Choroid plexus epithelial cell (primary cell): ENCODE results near the gene COL4A2.

Experiments used
- DNase-seq: peaks from one replicate; pipeline ENCODE4 v3.0.0-alpha.2; 2010; ENCODE audit warnings: low read depth
- H3K4me3 ChIP-seq: 2 replicates; pipeline ENCODE4 v1.5.1; 2011; ENCODE audit warnings: low read depth, mild to moderate bottlenecking, control low read depth, low read length, moderate library complexity
- TF ChIP-seq, protein P1 (sequence below): conservative IDR thresholded peaks from 2 replicates; pipeline ENCODE4 v1.5.1; 2011; ENCODE audit warnings: low read depth, mild to moderate bottlenecking, control low read depth, inconsistent platforms, low read length, moderate library complexity

The COL4A2 gene

DNA sequence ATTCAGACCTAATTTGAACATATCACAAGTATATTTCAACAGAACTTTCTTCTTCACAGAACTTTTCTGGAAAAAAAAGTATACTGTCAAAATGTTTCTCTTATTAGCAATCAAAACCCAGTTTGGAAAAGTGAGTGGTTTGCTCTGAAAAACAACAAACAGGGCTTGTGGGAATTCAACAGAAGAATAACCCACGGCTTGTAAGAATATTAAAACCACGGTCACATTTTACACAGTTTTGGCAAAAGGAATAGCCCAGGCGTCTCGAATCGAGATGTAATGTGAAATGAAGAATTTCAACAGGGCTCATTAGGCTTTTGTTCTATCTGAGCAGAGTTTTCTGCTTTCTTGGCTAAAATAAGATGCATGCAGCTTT, 70.7 kb downstream of the COL4A2 start:
- TF ChIP-seq, protein P1, sequence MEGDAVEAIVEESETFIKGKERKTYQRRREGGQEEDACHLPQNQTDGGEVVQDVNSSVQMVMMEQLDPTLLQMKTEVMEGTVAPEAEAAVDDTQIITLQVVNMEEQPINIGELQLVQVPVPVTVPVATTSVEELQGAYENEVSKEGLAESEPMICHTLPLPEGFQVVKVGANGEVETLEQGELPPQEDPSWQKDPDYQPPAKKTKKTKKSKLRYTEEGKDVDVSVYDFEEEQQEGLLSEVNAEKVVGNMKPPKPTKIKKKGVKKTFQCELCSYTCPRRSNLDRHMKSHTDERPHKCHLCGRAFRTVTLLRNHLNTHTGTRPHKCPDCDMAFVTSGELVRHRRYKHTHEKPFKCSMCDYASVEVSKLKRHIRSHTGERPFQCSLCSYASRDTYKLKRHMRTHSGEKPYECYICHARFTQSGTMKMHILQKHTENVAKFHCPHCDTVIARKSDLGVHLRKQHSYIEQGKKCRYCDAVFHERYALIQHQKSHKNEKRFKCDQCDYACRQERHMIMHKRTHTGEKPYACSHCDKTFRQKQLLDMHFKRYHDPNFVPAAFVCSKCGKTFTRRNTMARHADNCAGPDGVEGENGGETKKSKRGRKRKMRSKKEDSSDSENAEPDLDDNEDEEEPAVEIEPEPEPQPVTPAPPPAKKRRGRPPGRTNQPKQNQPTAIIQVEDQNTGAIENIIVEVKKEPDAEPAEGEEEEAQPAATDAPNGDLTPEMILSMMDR = no peak
- no peak for DNase-seq
- no peak overlapping the region for H3K4me3 ChIP-seq

DNA sequence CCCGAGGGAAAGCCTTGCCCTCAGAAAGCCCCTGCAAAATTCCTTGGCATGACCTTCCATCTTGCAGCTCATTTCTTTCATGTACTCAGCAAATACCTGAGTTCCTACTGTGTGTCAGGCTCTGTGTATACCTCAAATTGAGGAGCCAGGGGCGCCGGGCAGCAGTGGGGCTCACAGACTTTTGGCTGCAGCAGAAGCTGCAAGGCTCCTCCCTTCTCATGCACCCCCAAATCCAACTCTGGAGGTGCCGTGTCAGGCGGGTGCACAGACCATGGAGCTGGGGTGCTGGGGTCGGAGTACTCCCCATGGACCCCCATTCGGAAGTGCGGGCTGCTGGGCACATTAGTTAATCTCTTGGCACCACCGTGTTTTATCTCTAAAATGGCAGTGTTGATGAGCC, 72.3 kb downstream of the COL4A2 start:
- no peak overlapping the region for H3K4me3 ChIP-seq
- no peak for DNase-seq
- TF ChIP-seq, protein P1 = no peak

DNA sequence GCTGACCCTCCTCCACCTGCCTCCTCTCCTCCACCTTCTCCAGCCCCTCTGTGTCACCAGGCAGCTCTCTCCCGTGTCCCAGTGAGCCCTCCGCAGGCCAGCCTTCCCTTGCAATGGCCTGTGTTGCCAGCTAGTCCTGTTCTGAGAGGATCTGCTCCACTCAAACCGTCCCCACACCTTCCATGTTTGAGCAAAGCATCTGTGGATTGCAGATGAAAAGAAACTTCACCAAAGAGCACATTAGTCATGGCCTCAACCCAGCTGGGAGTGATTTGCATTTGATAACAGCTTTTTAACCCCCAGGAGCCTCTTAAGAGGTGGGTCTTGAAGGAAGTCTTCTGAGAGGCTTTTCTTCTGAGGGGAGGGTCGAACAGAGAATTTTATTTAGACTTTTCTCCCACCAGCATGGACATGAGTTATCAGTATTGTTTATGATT, 72.8 kb downstream of the COL4A2 start:
- H3K4me3 ChIP-seq = no peak overlapping the region
- TF ChIP-seq, protein P1 = peak; percentile 2
- peak; percentile 64 for DNase-seq

DNA sequence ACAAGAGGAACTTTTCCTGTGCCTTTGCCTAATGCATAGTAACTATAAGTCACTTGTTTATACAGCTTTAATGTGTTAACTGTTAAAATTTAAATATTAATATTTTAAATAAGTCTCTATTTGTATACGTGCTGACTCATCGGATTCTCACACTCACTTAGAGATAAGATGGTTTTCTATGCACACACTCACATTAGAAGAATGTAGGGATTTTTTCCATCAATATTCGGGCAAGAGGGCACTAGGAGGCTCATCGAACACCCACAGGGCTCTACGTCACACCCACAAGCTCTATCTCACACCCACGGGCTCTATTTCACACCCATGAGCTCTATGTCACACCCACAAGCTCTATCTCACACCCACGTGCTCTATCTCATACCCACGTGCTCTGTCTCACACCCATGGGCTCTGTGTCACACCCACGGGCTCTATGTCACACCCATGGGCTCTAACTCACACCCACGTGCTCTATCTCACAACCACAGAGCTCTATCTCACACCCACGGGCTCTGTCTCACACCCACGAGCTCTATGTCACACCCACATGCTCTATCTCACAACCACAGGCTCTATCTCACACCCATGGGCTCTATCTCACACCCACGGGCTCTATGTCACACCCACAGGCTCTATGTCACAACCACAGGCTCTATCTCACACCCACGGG, 73.4 kb downstream of the COL4A2 start:
- TF ChIP-seq, protein P1 = no peak

DNA sequence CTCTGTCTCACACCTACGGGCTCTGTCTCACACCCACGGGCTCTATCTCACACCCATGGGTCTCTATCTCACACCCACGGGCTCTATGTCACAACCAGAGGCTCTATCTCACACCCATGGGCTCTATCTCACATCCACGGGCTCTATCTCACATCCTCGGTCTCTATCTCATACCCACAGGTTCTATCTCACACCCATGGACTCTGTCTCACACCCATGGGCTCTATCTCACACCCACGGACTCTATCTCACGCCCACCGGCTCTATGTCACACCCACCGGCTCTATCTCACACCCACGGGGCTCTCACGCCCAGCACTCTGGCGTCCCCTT, 73.9 kb downstream of the COL4A2 start:
- no peak for DNase-seq
- TF ChIP-seq, protein P1 = no peak
- no peak overlapping the region for H3K4me3 ChIP-seq

More for the DNA sequence above, 73.4 kb downstream of the COL4A2 start:
- H3K4me3 ChIP-seq = no peak overlapping the region
- DNase-seq = peak; percentile 91

DNA sequence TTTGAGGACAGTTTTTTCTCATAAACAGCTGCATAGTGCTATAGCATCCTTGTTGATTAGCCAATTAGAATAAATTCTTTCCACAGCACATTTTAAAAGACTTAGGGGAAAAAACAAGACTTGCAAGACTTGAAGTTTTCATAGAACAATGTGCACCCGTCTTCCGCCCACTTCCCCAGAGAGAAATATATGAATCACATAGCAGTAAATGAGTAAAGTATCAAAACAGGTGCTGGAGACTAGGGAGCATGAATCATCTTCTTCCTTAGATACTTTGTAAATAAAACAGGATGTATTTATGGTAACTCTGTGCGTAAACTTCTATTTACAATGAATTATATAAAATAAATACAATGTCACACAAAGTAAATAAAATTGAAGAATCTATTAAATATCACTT, 75.1 kb downstream of the COL4A2 start:
- TF ChIP-seq, protein P1 = no peak
- peak; percentile 88 for DNase-seq
- H3K4me3 ChIP-seq = no peak overlapping the region

DNA sequence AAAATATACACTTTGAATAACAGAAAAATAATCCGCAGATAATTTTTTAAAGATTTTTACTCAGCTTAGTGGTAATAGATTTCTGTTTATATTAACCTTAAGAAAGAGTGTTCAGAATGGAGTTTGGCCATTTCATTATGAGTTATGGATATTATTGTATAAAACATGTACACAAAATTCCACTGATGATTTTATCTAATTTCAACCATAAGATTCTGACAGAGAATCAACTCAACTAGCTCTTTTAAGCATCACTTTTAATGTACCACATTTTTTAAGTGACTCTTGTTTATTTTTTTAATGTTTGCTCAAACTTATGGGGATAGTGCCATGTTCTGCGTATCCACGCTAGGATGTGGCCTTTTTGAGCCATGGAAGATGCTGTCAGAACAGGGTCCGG, 75.7 kb downstream of the COL4A2 start:
- no peak for DNase-seq
- TF ChIP-seq, protein P1 = no peak
- no peak overlapping the region for H3K4me3 ChIP-seq
